Measurements from ENCODE around the gene ACVRL1. TPM values are rescaled to one million over a fixed set of nuclear protein-coding genes. Genes with fewer than 3 reads are reported as not detected.

The ACVRL1 gene
- total and polyA plus RNA-seq, 9 of the 15 experiments (the other 6 are each of a cell fraction or from before 2014, with no cell fraction given), result 0.07 to 1.4 (median 0.30) TPM

GRCh38 chr12:51889216-51890132, 17.8 kb upstream of the ACVRL1 start (continued):
- TF ChIP-seq RAD21 (CRISPR knock-in tag; conservative IDR thresholded peaks at IDR 0.05 in 1 of 2, IDR thresholded peaks at IDR 0.05 in 1 of 2), result peak; percentile 21 to 60; a peak in 3 of 4 replicates

GRCh38 chr12:51890133-51890464, 17.2 kb upstream of the ACVRL1 start:
- ATAC-seq (peak; percentile 11), FAIRE-seq (no peak), DNase-seq (ENCODE audit: extremely low read depth in 1 of 4, low spot score in 3 of 4) (no peak)
- Histone ChIP-seq H3K4me1 (replicated peaks in 1 of 2; ENCODE audit: control insufficient read depth in 2 of 2, insufficient read depth in 2 of 2, low read length in 2 of 2) (peaks cover 15 to 26% of the 10 kb centered on the region in 2 experiments), H4K20me1 (replicated peaks; ENCODE audit: control insufficient read depth, insufficient read depth, low read length) (no peaks in the 10 kb centered on the region), H3K4me2 (ENCODE audit: insufficient read depth, low read length) (no peak overlapping the region), H2AFZ (ENCODE audit: low read depth, low read length) (no peak overlapping the region), H3K4me3 (no peak overlapping the region), H3K27ac (ENCODE audit: extremely low read depth, low read depth, low read length) (no peak overlapping the region), H3K36me3 (ENCODE audit: control insufficient read depth, insufficient read depth, low read length) (no peaks in the 10 kb centered on the region), H3K9me3 (replicated peaks; ENCODE audit: control insufficient read depth, insufficient read depth, low read depth, low read length) (0 out of 2 replicates have a peak, but pooled peaks cover 2% of the 10 kb centered on the region), H3K9ac (ENCODE audit: insufficient read depth in 1 of 2, low read depth in 2 of 2, low read length in 2 of 2) (peak overlapping the region in 1 of 2 experiments; percentile 21; a peak in 1 of 4 replicates), H3K79me2 (ENCODE audit: control insufficient read depth, insufficient read depth, low read length) (no peaks in the 10 kb centered on the region), H3K9me1 (ENCODE audit: control insufficient read depth, insufficient read depth, low read length) (no peaks in the 10 kb centered on the region), H3K27me3 (ENCODE audit: control insufficient read depth in 2 of 2, insufficient read depth in 2 of 2, low read length in 2 of 2) (no peaks in the 10 kb centered on the region)
- WGBS (ENCODE audit: insufficient coverage, low coverage, missing lambda C conversion rate), result 86% methylated on average over 2 of the region's 2 CpGs
- ChIA-PET CTCF (ENCODE audit: low intra/inter-chr PET ratio) (no interaction called here), POLR2A (interaction anchor here (0.6 to 1.1 kb wide), 3 partner anchors 15 to 181 kb away, joined by 3 read pairs; no protein-coding TSS in a partner anchor)
- BruUV-seq (replicated peaks), result no TSS peak
- intact Hi-C loops (cut with micrococcal nuclease) (no loop called here), in situ Hi-C loops (cut with MboI) (loop anchor here (5.0 kb wide), 1 partner anchor 87 kb away; no protein-coding TSS in a partner anchor)
- no peak for TF ChIP-seq SIX5 (IDR thresholded peaks at IDR 0.05; ENCODE audit: borderline replicate concordance in 1 of 2, insufficient read depth in 1 of 2, low read depth in 1 of 2, low read length in 2 of 2)
- TF ChIP-seq CEBPB (tag; IDR thresholded peaks at IDR 0.05), result 0 out of 2 replicates have a peak, but pooled peaks have one; percentile 27
